ENCODE results near the gene PTGER2. TPM values are rescaled to one million over a fixed set of nuclear protein-coding genes. Genes with fewer than 3 reads are reported as not detected.

PTGER2 gene
- total and polyA plus RNA-seq, 2 donors from 2014 or later: 3.4 to 10.0 TPM

- H3K27ac ChIP-seq (ENCODE audit: low read depth in 2 of 2, low read length in 2 of 2): no peak overlapping the region
- DNase-seq: peak in 2 of 5 donors; percentile 16 to 27
- H3K4me1 ChIP-seq (ENCODE audit: control insufficient read depth in 2 of 3, insufficient read depth in 2 of 3, low read depth in 1 of 3, low read length in 3 of 3): no peaks in the 10 kb centered on the region
- FAIRE-seq: no peak
- H3K27me3 ChIP-seq (ENCODE audit: control insufficient read depth, insufficient read depth, low read length): peaks cover 11% of the 10 kb centered on the region
- no peak overlapping the region for H3K9ac ChIP-seq (ENCODE audit: low read length in 3 of 3)
- intact Hi-C loops (cut with DNase I): no loop called here
- H3K36me3 ChIP-seq (ENCODE audit: control insufficient read depth in 2 of 3, insufficient read depth in 3 of 3, low read length in 3 of 3): no peaks in the 10 kb centered on the region
- no peak for TF ChIP-seq CTCF (IDR thresholded peaks at IDR 0.05; ENCODE audit: borderline replicate concordance, extremely low read depth, insufficient read depth)
- H3K9me3 ChIP-seq (ENCODE audit: control insufficient read depth in 2 of 3, insufficient read depth in 1 of 3, low read length in 3 of 3): no peaks in the 10 kb centered on the region
- H3K4me3 ChIP-seq (ENCODE audit: low read length in 3 of 3): peak overlapping the region in 2 of 3 donors; percentile 14 to 20
Observed at GRCh38 chr14:52269100-52269499, 45.0 kb upstream of the PTGER2 start.

GRCh38 chr14:52269982-52270381 lies 44.1 kb upstream of the PTGER2 start:
- no peaks in the 10 kb centered on the region for H3K9me3 ChIP-seq (ENCODE audit: control insufficient read depth in 2 of 3, insufficient read depth in 1 of 3, low read length in 3 of 3)
- H3K4me3 ChIP-seq (ENCODE audit: low read length in 3 of 3): no peak overlapping the region
- H3K9ac ChIP-seq (ENCODE audit: low read length in 3 of 3): no peak overlapping the region
- TF ChIP-seq CTCF (IDR thresholded peaks at IDR 0.05; ENCODE audit: borderline replicate concordance, extremely low read depth, insufficient read depth): no peak
- H3K36me3 ChIP-seq (ENCODE audit: control insufficient read depth in 2 of 3, insufficient read depth in 3 of 3, low read length in 3 of 3): no peaks in the 10 kb centered on the region
- DNase-seq (no peak), FAIRE-seq (no peak)
- intact Hi-C loops (cut with DNase I): no loop called here
- H3K27me3 ChIP-seq (ENCODE audit: control insufficient read depth, insufficient read depth, low read length): peaks cover 11% of the 10 kb centered on the region
- no peak overlapping the region for H3K27ac ChIP-seq (ENCODE audit: low read depth in 2 of 2, low read length in 2 of 2)
- H3K4me1 ChIP-seq (ENCODE audit: control insufficient read depth in 2 of 3, insufficient read depth in 2 of 3, low read depth in 1 of 3, low read length in 3 of 3): no peaks in the 10 kb centered on the region

GRCh38 chr14:52271538-52271937 lies 42.6 kb upstream of the PTGER2 start:
- DNase-seq (no peak), FAIRE-seq (no peak)
- intact Hi-C loops (cut with DNase I): no loop called here
- Histone ChIP-seq H3K4me3 (ENCODE audit: low read length in 3 of 3) (no peak overlapping the region), H3K4me1 (ENCODE audit: control insufficient read depth in 2 of 3, insufficient read depth in 2 of 3, low read depth in 1 of 3, low read length in 3 of 3) (no peaks in the 10 kb centered on the region), H3K36me3 (ENCODE audit: control insufficient read depth in 2 of 3, insufficient read depth in 3 of 3, low read length in 3 of 3) (no peaks in the 10 kb centered on the region), H3K27ac (ENCODE audit: low read depth in 2 of 2, low read length in 2 of 2) (no peak overlapping the region), H3K9me3 (ENCODE audit: control insufficient read depth in 2 of 3, insufficient read depth in 1 of 3, low read length in 3 of 3) (no peaks in the 10 kb centered on the region), H3K9ac (ENCODE audit: low read length in 3 of 3) (no peak overlapping the region), H3K27me3 (ENCODE audit: control insufficient read depth, insufficient read depth, low read length) (peaks cover 11% of the 10 kb centered on the region)
- TF ChIP-seq CTCF (IDR thresholded peaks at IDR 0.05; ENCODE audit: borderline replicate concordance, extremely low read depth, insufficient read depth): no peak

GRCh38 chr14:52272375-52272774 lies 41.7 kb upstream of the PTGER2 start:
- Histone ChIP-seq H3K36me3 (ENCODE audit: control insufficient read depth in 2 of 3, insufficient read depth in 3 of 3, low read length in 3 of 3) (no peaks in the 10 kb centered on the region), H3K27me3 (ENCODE audit: control insufficient read depth, insufficient read depth, low read length) (peaks cover 7% of the 10 kb centered on the region), H3K4me1 (ENCODE audit: control insufficient read depth in 2 of 3, insufficient read depth in 2 of 3, low read depth in 1 of 3, low read length in 3 of 3) (no peaks in the 10 kb centered on the region), H3K27ac (ENCODE audit: low read depth in 2 of 2, low read length in 2 of 2) (no peak overlapping the region), H3K9me3 (ENCODE audit: control insufficient read depth in 2 of 3, insufficient read depth in 1 of 3, low read length in 3 of 3) (no peaks in the 10 kb centered on the region), H3K9ac (ENCODE audit: low read length in 3 of 3) (no peak overlapping the region), H3K4me3 (ENCODE audit: low read length in 3 of 3) (no peak overlapping the region)
- intact Hi-C loops (cut with DNase I): no loop called here
- no peak for FAIRE-seq
- TF ChIP-seq CTCF (IDR thresholded peaks at IDR 0.05; ENCODE audit: borderline replicate concordance, extremely low read depth, insufficient read depth): no peak
- DNase-seq: peak in 1 of 5 donors; percentile 25

Data from kidney (tissue), 14 donors.